UCSD-AML1 (cell line): ENCODE results near the gene SRGAP3.

Experiments used
- DNase-seq: peaks from one replicate; lab custom pipeline; 2025; ENCODE audit not compliant: unreplicated experiment; lab: John Stamatoyannopoulos, UW

Gene SRGAP3

DNA sequence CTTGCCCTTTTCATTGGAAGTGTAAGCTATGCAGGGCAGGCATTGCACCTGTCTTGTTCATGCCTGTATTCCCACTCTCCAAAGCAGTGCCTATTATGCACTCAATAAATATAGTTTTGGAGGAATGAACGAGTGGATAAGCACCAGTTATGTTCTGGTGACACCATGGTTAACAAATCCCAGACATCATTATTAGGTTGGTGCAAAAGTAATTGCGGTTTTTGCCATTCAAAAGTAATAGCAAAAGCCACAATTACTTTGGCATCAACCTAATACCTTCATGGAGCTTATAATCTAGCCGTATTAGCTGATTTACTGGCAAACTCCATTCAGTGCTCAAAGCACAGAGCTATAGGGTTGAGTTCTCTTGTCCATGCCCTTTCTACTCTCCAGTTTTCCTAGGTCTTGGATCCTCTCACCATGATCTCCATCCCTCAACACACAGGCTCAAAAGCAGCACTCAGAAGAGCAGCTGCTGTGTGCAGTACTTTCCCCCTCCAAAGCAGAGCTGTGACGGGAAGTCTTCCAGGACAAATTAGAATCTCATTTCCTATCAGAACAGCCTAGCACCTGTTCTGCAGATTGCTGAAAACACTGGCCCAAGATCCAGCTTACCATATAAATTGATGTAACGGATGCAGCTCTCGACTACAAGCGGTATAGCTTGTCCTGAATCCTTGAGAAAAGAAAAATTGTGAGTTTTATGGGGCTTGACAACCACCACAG is 223.0 kb downstream of the SRGAP3 start:
- no peak for DNase-seq

DNA sequence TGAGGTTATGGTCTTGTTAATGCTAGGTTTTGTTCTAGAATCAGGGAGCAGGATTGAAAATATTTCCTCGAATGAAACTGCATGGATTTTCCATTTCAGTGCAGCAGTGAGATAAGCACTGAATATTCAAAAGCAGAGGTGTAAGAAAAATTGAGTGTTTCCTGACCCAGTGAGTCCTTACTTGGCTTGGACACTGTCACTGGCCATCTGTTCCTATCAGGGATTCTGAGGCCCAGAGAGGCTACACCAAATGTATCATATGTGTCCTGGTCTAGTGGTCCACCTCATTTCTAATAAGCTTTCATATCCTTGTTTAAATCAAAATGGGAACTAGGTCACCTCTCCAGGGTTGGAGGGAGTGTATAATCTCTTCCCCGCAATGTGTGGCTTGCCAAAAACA is 225.1 kb downstream of the SRGAP3 start:
- DNase-seq, result no peak

DNA sequence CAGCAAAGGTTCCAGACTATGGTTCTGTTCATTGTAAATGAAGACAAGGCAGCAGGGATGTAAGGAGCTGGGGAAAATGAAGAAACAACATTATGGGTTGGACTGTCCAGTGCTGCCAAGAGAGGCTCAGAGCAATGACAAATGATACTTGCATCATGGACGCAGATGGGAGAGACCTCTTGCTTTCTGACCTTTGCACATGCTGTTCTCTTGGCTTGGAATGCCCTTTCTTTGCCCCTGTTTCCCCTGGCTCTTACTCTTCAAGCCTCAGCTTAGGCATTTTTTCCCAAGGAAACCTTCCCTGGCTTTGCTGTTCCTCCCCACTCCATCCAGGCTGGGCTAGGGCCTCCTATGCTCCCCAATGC is 226.2 kb downstream of the SRGAP3 start:
- no peak for DNase-seq

DNA sequence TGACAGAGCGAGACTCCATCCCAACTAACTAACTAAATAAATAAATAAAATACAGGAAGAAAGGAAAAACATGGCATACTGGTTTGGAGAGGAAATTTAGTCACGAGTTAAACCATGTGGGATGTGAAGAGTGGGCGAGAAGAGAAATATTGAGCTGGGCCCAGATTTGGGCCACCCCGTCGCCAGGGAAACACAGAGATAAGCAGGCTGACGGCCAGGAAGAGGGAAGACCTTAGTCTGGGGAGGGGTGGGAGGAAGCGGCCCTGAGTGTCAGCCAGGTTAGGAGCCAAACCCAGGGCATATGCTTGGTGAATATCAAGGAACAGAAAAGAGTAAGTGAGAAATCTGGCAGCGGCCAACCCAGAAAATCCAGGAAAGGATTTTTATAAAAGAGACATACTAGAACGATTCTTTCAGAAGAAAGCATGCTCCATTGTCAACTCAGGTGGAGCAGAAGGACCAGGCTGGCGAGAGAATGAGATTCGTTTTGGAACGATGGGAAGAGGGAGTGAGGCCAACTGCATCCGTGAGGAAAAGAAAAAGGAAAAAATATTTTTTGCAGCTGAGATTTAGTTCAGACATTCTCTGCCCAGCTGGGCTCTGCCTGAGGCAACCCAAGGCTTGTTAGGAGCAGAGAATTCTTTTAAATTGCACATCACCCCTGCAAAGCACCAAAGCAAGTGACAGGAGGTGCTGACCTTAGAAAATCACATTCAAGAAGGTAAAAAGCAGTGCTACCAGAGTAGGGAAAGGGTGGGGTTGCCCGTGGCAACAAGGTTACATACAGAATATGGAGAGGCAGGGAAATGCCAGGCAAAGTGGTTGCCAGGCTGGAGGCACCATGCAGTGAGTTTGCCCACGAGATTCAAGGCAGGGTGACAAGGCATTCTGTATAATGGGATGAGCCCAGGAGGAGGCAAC is 226.9 kb downstream of the SRGAP3 start:
- DNase-seq, result no peak

DNA sequence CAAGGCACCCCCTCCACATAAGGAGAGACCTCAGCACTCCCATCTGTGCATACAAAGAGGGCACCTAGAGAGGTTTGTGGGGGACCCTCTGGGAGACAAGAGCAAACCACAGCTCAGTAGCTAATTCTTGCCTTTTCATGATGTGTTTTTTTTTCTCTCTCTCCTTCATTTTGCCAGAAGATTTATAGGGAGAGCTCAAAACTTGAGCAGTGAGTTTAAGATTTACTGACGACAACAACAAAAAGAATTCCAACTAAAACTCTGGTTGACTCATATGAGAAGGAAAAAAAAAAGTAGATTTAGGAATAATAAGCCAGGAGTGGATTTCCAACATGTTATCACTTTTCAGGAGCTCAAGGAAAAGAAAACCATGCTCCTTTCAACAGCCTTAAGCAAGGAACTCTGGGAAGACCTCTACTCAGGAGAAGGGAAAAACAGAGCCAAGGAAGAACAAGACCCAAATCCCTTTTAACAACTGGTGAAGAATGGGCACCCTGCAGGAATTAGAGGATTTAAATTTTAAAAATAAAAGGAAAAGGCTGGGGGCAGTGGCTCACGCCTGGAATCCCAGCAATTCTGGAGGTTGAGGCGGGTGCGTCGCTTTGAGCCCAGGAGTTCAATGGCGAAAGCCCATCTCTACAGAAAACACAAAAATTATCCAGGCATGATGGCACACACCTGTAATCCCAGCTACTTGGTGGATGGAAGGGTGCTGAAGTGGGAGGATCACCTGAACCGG is 228.0 kb downstream of the SRGAP3 start:
- DNase-seq, result no peak

DNA sequence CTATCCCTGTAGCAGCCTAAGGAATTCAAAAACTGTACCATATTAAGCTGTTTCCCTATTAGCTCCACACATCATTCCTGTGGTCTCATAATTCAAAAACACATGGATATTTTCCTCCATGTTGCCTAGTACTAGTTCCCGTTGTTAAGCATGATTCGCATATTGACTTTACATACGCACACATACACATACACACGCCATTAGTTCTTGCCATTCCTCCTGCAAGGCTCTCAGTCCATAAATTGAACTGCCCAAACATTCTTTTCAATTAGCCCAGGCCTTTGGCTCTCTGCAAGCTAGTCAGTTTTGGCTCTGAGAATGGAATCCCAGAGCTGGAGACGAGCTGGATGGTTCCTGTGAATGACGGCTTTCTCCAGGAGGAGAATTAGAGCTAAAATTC is 229.0 kb downstream of the SRGAP3 start:
- no peak for DNase-seq

DNA sequence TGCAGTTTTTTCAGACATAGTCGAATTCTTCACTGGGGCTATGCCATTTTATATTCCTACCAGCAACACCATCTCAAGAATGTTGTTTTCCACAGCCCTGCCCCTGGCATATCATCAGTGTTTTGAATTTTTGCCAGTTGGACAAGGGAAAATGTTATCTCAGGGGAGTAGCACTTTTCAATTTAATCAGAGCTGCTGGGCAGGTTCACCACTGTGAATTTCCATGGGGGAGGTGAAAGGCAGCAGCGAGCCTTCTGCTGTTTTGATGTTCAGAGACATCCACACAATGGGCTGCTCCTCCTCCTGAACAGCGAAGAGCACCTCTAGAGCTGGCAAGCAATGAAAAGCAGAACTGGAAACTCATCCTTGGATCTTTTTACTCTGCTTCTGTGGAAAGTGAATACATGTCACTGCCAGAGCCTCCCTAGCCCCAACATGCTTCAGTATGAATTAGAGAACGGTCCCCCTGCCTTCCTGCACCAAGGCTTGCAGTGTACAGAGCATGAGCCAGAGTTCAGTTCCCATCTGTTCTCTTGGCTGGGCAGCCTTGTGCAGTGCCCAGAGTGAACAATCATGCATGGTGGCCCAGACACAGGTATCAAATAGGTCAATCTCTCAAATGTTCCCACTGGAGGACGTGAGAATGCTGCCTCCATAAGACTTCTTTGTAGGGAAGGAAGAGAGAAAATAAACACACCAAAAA is 230.0 kb downstream of the SRGAP3 start:
- no peak for DNase-seq

DNA sequence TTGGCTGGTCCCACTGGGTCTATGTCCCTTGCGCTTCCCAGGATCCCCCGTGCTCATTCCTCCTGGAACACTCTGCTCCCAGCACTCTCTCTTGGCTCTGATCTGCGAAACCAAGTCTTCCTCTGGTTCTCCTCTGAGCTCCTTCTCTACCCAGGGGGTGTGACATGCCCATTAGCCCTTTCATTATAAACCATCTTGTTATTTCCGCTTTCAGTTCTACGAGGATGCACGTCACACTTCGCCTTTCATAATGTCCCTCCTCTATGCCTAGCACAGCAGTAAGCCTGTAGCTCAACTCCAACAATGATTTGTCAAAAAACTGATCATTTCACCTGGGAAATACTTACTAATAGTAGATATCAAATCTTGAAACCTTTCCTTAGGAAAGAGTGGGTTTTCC is 234.2 kb downstream of the SRGAP3 start:
- no peak for DNase-seq

DNA sequence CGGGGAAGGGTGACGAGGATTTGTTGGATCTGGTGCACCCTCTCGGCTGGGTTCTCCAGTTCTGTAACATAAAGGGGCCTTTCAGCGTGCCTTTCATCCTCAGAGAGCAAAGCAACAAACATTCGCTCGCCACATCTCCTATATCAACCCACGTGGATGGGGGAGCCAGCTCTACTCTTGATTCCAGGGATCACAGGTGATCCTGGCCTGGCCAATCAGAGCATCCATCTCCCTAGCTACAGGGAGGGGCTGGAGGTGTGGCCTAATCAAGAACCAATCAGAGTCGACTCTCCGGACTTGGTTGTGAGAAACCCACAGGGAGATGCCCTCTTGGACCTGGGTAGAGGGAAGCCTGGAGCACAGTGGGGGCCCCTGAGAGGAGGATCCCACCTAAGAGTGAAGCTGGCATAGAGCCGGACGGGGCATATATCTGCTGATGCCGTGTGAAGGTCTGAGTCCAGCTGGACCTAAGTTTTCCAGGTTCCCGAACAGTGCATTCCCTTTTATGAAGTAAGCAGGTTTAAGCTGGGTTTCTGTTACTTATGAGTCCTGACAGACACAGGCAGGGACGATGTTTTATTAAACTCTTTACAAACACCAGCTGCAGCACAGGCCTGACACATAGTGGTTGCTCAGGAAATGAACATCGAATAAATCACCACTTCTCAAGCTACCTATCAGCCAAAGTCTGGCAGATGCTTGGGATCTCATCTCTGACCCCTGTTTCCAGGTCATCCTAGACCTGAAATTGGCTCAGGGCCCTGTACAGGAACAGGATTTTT is 235.5 kb downstream of the SRGAP3 start:
- no peak for DNase-seq

DNA sequence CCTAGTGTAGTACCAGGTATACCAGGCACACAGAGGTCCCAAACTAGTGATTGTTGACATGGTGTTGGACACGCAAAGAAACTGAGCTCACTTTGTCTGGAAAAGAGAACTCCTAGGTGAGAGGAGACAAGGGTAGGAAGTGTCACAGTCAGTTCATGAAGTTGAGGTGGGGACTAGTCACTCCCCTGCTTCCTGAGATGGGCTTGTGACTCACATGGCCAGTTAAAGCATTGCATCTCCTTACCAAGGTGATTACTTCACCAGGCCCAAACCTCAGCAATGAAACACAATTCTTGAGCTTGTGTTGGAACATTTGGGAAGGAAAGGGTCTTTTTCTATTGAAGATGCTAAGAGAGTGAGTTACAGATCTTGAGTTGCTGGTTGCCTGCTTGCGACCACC is 236.9 kb downstream of the SRGAP3 start:
- no peak for DNase-seq

DNA sequence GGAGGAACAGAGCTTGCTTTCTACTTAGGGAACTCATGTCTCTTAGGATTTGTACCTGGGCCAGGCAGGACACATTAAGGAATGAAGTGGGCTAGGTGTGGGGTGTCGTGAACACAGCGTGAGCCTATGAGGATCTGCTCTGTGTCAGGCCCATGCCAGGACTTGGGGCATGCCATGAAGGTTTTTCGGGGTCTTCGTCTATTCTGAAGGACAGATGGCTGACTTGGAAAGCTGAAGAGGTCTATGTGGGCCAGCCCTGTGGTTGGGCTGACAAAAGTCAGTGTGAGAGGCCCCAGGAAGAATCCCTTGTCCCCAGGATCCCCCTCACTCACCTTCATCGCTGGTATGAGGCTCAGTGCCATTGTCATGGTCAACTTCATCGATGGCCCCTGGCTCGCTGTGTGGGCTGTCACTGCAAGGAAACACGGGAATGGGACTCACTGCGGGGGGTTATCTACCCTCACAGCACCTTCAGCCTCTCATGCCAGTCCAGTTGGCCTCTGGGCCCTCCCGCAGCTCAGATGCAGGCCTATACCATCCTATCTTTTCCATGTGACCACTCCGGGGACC is 239.4 kb downstream of the SRGAP3 start:
- no peak for DNase-seq

DNA sequence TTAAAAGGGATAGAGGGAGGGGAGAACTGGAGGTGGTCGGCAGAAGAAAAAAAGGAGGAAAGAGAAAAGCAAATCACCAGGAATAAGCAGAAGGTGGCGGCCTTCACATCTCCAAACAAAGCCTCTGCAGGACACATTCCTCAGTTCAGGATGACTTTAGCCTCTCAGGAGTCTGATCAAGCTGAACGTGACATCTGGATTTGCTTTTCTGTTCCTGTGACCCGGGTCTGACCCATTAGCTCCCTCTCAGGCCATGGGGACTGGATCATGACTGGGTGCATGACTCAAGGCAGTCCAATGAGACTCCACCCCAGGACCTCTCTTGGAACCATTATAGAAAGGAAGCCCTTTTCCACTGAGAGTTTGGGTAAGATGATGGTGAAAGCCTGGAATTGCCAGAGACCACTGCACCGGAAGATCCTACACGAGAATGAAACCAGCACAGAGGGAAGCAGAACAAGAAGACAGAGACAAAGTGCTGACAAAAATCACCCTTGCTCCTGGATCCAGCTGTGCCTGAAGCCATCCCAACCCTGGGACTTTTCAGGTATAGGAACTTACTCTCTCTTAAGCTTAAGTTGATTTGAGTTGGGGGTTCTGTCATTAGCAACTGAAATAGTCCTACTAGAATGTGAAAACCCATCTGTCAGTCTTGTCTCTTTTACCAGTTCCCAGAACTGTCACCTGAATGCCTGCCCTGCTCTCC is 240.7 kb downstream of the SRGAP3 start:
- no peak for DNase-seq

DNA sequence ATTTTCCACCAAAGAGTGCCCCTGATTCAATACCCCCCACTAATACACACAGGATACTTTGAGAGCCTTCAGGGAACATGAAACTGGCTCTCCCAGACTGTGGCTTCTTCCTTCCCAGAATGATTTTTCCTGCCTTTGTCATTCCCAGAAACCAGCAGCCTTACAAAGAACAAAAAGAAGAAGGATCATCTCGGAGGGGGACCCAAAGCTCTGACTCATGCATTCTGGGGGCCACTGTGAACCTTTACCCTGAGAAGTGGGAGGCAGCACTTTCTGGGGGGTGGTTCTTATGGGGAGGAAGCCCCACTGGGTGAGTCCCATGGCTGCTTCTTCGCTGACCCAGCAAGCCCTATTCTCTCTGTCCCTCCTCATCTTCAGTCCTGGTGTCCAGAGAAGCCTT is 241.5 kb downstream of the SRGAP3 start:
- no peak for DNase-seq

DNA sequence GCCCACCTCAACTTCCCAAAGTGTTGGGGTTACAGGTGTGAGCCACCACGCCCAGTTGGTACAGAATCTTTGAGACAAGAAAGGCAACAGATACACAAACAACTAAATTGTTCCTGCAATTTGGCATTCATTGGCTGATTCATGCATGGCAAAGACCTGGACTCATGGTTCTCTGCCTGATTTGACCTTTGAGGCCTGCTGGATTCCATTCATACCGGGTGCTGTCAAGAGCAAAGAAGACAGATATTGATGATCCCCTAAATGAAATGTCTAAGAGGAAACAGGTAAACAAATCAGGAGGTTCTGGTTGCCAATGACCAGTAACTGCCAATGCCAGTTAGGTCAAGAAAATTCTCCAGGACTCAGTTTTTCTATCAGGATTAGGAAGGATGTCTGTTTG is 242.2 kb downstream of the SRGAP3 start:
- DNase-seq, result no peak

DNA sequence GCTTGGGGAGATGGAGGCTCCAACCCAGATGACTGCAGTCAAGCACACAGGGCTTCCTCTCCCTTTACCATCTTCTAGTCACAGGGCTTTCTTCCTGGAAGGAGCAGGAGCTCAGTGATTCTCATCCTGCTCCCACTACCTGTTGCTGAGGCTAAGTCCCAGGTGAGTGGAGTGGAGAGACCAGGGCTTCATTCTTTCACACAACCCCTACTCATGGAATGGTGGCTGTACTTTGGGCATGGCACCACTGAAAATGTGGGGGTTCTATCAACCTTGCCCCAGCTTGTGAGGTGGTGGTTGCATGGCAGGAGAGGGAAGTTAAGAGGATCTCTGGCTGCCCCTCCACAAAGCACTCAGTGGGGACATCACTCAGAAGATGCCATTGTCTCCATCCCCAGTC is 249.4 kb downstream of the SRGAP3 start:
- DNase-seq, result no peak

DNA sequence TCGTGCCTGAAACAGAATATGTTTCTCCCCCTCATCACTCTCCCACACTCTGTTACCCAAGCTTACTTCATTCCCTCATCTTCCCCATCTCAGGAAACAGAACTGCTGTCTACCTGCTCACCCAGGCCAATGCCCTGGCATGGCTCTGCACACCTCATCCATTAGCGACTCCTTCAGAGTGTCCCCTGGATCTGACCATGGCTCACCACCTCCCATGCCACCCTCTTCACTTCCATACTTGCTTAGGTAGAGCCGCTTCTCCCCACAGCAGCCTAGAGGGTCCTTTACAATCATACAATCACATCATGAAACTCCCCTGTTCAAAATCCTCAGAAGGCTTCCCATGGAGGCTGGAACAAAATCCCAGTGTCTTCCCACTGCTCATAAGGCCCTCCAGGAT is 252.3 kb downstream of the SRGAP3 start:
- DNase-seq, result no peak

DNA sequence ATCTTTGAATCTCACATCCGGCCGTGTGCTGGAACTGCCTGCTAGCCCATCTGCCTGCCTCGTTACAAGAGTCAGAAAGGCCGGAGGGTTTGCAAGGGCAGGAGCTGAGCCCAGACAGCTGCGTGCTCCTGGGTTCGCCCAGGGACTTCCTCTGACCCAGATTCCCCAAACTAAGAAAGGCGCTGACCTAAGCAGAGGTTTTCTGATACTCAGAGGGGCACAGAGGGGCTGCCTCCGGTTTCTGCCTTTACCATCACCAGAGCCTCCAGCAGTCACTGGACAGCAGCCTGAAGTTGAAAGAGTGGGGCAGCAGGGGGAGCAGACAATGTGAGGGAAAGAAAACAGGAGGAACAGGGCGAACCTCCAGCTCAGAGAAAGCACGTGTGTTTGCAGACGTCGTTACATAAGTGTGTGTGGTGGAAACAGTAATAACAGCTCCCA is 252.7 kb downstream of the SRGAP3 start:
- no peak for DNase-seq

DNA sequence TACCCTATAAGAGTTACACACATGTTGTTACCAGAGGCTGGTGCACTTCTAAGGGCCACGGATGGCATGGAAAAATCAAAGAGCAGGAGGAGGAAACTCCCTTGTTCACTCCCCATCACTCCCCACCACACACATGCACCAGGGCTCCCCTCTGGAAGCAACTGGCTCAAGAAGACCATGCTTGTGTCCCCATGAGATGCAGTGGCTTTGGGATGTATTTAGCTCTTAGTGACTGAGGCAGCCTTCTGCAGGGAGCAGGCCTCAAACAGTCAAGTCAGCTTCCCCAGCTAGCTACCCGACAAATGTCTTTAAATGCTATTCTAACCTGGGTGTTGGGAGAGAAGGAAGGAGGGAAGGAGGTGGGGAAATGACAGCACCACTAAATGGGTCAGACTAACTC is 253.2 kb downstream of the SRGAP3 start:
- no peak for DNase-seq

DNA sequence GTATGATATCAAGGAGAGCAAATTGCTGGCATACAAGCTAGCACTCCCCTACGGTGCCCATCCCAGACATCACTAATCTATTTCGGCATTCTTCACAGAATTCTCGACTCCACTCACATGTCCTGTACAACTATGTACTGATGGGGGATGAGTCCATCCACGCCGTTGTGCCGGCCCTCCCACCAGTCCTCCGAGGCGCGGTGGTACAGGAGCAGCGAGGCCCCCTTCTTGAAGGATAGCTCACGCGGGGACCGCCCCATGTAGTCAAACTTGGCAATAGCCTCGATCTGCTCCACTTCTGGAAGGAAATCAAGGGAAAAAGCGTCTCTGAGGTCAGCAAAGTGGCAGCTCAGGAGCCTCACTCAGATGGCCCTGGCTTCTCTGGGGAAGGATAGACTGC is 255.2 kb downstream of the SRGAP3 start:
- no peak for DNase-seq
